Sigmoid colon (tissue), 4 donors: ENCODE results near the gene WDR11.

ENCODE experiments used
- POLR2A ChIP-seq, 2 donors: fragments of 450-650 bp; IDR thresholded peaks; one replicate each; pipeline ENCODE4 v1.6.1; 2016; ENCODE audit warnings: antibody characterized with exemption in 2 of 2, mild to moderate bottlenecking in 2 of 2, moderate library complexity in 2 of 2
- POLR2AphosphoS5 ChIP-seq, 4 donors: sonication (generic); formaldehyde crosslinking; IDR thresholded peaks; one replicate each; pipeline ENCODE4 v1.6.1; 2017; ENCODE audit warnings: antibody characterized with exemption in 4 of 4
- TF ChIP-seq, protein P1 (sequence below), 4 experiments: fragments of 450-650 bp in 3 of 4; fragments of 200-600 bp in 1 of 4; IDR thresholded peaks; one replicate each; pipeline ENCODE4 v1.5.1; 2016 to 2019; ENCODE audit warnings: antibody characterized with exemption in 4 of 4, mild to moderate bottlenecking in 3 of 4, moderate library complexity in 2 of 4

DNA sequence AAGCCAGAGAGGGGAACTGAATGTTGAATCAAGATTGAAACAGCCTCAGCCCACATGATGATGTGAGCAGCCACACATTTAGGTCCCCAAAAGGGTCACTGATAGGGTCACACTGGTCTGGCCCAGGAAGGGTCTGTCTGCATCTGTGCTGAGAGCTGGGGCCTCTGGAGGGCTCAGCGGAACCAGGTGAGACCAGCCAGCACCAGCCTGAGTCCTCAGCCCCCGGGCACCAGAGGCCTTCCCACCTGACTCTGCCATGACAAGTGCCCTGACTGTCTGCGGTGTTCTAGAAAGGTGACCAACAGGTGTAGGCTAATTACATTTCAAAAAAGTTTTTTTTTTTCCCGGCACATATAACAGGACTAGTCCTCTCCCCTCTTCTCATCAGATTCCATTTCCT lies 76.2 kb downstream of the WDR11 start:
- TF ChIP-seq, protein P1, sequence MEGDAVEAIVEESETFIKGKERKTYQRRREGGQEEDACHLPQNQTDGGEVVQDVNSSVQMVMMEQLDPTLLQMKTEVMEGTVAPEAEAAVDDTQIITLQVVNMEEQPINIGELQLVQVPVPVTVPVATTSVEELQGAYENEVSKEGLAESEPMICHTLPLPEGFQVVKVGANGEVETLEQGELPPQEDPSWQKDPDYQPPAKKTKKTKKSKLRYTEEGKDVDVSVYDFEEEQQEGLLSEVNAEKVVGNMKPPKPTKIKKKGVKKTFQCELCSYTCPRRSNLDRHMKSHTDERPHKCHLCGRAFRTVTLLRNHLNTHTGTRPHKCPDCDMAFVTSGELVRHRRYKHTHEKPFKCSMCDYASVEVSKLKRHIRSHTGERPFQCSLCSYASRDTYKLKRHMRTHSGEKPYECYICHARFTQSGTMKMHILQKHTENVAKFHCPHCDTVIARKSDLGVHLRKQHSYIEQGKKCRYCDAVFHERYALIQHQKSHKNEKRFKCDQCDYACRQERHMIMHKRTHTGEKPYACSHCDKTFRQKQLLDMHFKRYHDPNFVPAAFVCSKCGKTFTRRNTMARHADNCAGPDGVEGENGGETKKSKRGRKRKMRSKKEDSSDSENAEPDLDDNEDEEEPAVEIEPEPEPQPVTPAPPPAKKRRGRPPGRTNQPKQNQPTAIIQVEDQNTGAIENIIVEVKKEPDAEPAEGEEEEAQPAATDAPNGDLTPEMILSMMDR (IDR thresholded peaks at IDR 0.05), result no peak
- TF ChIP-seq POLR2A (IDR thresholded peaks at IDR 0.05), result no peak
- no peak for TF ChIP-seq POLR2AphosphoS5 (IDR thresholded peaks at IDR 0.05)
